GM18505 (cell line): ENCODE data around the gene DIS3L2.
"Not testable (repeated sequence)": the region's sequence is repeated elsewhere in the genome, so short reads cannot be mapped to it uniquely, and the experiment has no call there.

Experiments
- ATAC-seq: cut with Tn5 transposase; IDR thresholded peaks from one replicate; pipeline ENCODE4 v1.9.1; 2021; ENCODE audit not compliant: unreplicated experiment
- POLR2A ChIP-seq: IDR thresholded peaks from 4 replicates; pipeline ENCODE4 v1.6.1; 2011; ENCODE audit warnings: borderline replicate concordance; ENCODE audit not compliant: insufficient read depth, insufficient read length; ENCODE audit errors: extremely low read depth

DIS3L2 gene

DNA sequence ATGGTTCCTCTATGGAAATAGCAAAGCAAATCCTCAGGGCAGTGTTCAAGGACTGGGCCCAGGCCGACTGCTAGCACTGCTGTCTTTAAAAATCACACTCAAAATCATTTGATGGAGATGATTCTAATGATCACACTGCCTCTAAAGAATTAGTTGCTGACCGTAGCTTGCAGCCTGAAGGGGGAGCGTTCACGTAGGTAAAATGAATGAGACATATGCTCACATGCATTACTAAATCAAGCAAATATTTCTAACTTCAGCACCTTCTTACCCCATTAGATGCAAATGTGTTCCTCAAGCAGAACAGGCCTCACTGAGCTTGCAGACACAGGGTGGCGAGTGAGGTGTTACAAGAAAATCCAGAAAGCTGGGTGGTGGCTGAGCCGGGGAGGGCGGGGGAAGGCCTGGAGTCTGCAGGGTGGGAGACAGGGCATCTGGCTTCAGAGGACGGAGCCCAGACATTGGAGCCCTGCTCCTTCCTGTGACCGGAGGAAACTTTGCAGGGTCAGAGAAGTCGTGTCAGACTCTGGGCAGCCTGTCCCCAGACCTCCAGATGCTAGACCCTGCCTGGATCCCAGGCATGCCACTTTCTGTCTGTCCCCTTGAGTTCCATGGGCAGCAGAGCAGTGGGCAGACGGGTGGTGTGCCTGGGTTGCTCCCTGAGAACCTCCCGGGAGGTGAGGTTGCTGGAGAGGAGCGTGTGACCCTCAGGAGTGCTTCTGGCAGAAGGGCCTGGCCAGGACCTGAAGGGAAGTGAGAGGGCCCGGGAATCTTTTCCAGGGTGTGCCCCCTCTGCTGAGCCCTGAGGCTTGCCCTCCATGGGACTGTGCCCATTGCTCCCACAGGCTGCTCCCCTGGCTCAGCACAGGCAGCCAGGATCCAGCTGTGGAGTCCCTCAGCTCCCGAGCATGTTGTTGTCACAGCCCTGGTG lies 28.3 kb upstream of the DIS3L2 start:
- ATAC-seq = no peak
- TF ChIP-seq POLR2A = no peak

DNA sequence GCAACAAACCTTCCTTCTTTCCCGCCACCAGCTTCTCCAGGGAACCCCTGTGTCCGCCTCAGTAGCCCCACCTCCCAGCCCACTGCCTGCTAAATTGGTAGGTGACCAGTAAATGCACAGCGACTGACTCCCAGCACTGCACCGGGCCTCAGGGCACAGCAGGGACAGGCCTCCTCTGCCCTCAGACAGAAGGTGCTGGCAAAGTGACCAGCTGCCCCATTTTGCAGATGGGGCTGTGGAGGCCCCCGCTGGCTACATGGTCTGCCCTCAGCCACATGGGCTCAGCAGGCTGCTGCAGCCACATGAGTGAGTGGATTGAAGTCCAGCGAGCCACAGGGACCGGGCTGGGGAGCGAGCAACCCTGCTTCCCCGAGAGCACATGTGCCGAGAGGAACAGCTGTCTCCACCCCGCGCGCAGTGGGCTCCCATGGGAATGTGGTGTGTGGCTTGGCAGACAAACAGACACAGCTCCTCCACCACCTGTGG lies 27.6 kb upstream of the DIS3L2 start:
- no peak for ATAC-seq
- TF ChIP-seq POLR2A = no peak

- no peak for TF ChIP-seq POLR2A
Observed at GRCh38 chr2:231934441-231935206, 26.9 kb upstream of the DIS3L2 start.

DNA sequence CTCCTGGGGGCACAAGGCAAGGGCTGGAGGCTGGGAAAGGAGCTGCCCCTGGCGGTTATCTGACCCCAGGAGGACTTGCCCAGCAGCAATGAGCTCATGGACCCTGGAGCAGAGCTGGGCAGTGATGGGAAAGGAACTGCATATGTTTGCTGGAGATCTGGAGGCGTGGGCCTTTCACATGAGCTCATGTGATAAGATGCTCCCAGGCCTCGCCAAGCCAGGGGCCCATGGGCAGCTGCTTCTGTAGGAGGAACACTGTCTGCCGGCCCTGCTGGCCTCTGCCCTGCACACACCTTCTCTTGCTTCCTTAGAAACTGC lies 26.3 kb upstream of the DIS3L2 start:
- no peak for ATAC-seq
- no peak for TF ChIP-seq POLR2A

More at GRCh38 chr2:231934441-231935206, 26.9 kb upstream of the DIS3L2 start:
- no peak for ATAC-seq

DNA sequence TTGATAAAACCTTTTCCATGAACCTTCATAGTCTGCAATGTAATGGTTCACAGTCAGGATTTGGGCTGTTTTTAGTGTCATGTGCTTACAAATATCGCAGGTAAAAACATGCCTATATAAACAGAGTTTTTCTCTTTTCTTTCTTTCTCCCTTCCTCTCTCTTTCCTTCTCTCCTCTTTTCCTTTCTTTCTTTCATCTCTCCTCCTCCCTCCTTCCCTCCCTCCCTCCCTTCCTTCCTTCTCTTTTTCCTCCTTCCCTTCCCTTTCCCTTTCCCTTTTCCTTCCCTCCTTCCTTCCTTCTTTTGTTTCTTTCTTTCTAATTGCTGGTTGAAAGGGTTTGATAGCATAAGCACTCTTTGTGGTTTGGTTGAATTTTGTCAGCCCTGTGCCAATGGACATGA lies 25.7 kb upstream of the DIS3L2 start:
- no peak for TF ChIP-seq POLR2A

DNA sequence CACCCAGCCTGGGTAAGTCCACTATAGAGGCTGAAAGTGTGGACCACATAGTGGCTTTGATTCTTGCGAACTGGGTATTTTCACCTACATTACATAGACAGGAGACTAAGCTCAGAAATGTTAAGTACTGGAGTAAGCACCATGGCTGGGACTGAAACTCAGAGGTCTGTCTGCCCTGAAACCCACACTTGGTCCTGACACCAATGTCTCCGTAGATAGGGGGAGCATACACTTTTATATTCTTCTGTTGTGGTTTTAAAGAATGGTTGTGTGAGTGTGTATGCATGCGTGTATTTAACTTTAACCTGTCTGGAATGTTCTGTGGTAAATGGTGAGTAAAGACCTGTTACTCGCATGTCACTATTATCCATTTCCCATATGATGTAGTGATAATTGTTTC lies 25.0 kb upstream of the DIS3L2 start:
- no peak for ATAC-seq
- TF ChIP-seq POLR2A = no peak

More for the DNA sequence above, 25.7 kb upstream of the DIS3L2 start:
- ATAC-seq = no peak

- no peak for TF ChIP-seq POLR2A
- no peak for ATAC-seq
Observed at GRCh38 chr2:231937057-231937456, 24.5 kb upstream of the DIS3L2 start.

GRCh38 chr2:231939022-231939421 lies 22.5 kb upstream of the DIS3L2 start:
- no peak for ATAC-seq
- TF ChIP-seq POLR2A = no peak

DNA sequence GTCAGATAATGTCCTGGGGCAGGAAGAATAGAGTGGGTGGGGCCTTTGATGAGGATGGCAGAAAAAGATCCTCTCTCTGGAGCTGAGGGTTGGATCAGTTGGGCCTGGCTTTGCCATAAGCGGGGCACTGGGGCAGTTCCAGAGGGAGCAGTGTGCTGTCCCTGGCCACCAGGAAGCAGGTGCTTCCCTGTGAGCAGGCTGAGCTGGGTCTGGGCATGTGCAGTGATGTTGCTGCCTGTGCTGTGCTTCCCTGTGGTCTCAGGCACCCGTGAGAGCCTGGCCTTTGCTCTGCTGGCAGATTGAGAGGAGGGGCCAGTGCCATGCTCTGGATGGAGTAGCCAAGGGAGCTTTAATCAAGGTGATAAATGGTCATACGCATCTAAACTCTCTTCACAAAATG lies 20.7 kb upstream of the DIS3L2 start:
- no peak for ATAC-seq
- no peak for TF ChIP-seq POLR2A

DNA sequence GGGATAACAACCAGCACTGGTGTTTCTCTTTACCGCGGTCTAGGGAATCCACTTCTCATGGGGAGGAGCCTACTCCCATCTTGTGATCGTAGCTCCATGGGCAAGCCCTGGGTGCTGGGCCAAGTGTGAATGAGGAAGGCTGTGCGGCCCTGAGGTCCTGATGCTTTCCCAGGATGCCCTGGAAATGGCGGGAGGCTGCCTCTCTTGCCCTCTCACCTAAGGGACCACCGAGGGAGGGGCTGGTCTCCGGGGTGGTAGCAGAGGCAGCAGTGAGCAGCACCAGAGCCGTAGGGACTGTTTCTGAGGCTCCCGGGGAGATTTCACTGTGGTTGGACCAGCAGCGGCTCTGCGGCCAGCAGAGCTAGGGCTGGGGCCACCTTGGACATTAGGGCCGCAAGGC lies 19.8 kb upstream of the DIS3L2 start:
- TF ChIP-seq POLR2A = no peak

GRCh38 chr2:231942180-231942579 lies 19.3 kb upstream of the DIS3L2 start:
- ATAC-seq = no peak
- no peak for TF ChIP-seq POLR2A

More for the DNA sequence above, 19.8 kb upstream of the DIS3L2 start:
- ATAC-seq = no peak

GRCh38 chr2:231946241-231946814 lies 15.2 kb upstream of the DIS3L2 start:
- no peak for TF ChIP-seq POLR2A
- no peak for ATAC-seq

DNA sequence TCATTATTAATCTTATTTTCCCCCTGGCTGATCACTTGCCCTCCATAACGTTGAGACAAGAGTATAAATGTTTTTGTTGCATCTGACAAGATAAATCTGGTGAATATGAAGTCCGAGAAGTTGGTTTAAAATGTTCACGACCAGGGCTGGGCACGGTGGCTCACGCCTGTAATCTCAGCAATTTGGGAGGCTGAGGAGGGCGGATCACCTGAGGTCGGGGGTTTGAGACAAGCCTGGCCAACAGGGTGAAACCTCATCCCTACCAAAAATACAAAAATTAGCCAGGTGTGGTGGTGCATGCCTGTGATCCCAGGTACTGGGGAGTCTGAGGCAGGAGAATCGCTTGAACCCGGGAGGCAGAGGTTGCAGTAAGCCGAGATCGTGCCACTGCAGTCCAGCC lies 14.4 kb upstream of the DIS3L2 start:
- not testable (repeated sequence) for ATAC-seq
